GM12872 (cell line): Measurements from ENCODE around the gene CAPS.

ENCODE experiments used
- CTCF ChIP-seq: IDR thresholded peaks from 3 replicates; pipeline ENCODE4 v1.5.1; 2011; ENCODE audit warnings: low read depth, mild to moderate bottlenecking, low read length, moderate library complexity; ENCODE audit not compliant: insufficient read depth

CAPS gene

GRCh38 chr19:5913739-5914357 lies at the start of gene CAPS:
Gene CAPS (plus strand): TSS chr19:5914254. CDS start chr19:5914407, 153 bp downstream.
- TF ChIP-seq CTCF = no peak

- 0 out of 3 replicates have a peak, but pooled peaks have one; percentile 19 for TF ChIP-seq CTCF
These were observed 49.1 kb upstream of the CAPS start for GRCh38 chr19:5864725-5865486.

GRCh38 chr19:5865772-5866171 lies 48.3 kb upstream of the CAPS start:
- TF ChIP-seq CTCF = no peak

GRCh38 chr19:5867201-5868136 lies 46.6 kb upstream of the CAPS start:
- no peak for TF ChIP-seq CTCF

GRCh38 chr19:5870986-5871394 lies 43.1 kb upstream of the CAPS start:
- no peak for TF ChIP-seq CTCF

GRCh38 chr19:5873617-5874199 lies 40.3 kb upstream of the CAPS start:
- no peak for TF ChIP-seq CTCF
